H1 (cell line): ENCODE measurements around the gene SLC30A5. TPM values are rescaled to one million over a fixed set of nuclear protein-coding genes. Genes with fewer than 3 reads are reported as not detected.

Experiments used
- CTCF ChIA-PET: fragments of 300-600 bp; sonication (Branson Sonifier 250); formaldehyde crosslinking; loops from one replicate; lab custom pipeline; 2021; ENCODE audit not compliant: partially characterized antibody; lab: Charles Lee
- POLR2A ChIA-PET: fragments of 300-600 bp; sonication (Branson Sonifier 250); formaldehyde crosslinking; loops from one replicate; lab custom pipeline; 2021; ENCODE audit warnings: inconsistent platforms; ENCODE audit not compliant: partially characterized antibody; lab: Charles Lee
- DNase-seq, 2 experiments: peaks; one replicate each; pipeline versions ENCODE4 v3.0.0 to v3.0.0-alpha.2; 2010 to 2022; ENCODE audit warnings: low spot score in 2 of 2, low read depth in 1 of 2, mixed read lengths in 1 of 2
- FAIRE-seq: peaks from 2 replicates; lab custom pipeline; 2011; peaks lifted over from hg19 to GRCh38; lab: Jason Lieb, UNC
- H2AFZ ChIP-seq: 2 replicates; pipeline ENCODE4 v1.8.1; 2012; ENCODE audit warnings: low read length, inconsistent platforms
- H2AK5ac ChIP-seq: 2 replicates; pipeline ENCODE4 v1.6.1; 2013; ENCODE audit warnings: low read depth, low read length
- H2BK120ac ChIP-seq: replicated peaks from 2 replicates; pipeline ENCODE3; 2013; ENCODE audit warnings: low read depth, low read length, inconsistent platforms
- H2BK12ac ChIP-seq: 2 replicates; pipeline ENCODE4 v1.6.1; 2013; ENCODE audit warnings: low read depth, low read length
- H2BK15ac ChIP-seq: 2 replicates; pipeline ENCODE4 v1.6.1; 2013; ENCODE audit warnings: low read length
- H2BK20ac ChIP-seq: 2 replicates; pipeline ENCODE4 v1.6.1; 2013; ENCODE audit warnings: low read length
- H2BK5ac ChIP-seq: 2 replicates; pipeline ENCODE4 v1.6.1; 2013; ENCODE audit warnings: low read depth, low read length
- H3K14ac ChIP-seq: 2 replicates; pipeline ENCODE4 v1.6.1; 2013; ENCODE audit warnings: inconsistent platforms; ENCODE audit not compliant: insufficient read length
- H3K18ac ChIP-seq: 2 replicates; pipeline ENCODE4 v1.6.1; 2013; ENCODE audit warnings: low read length; ENCODE audit errors: extremely low read depth
- H3K23ac ChIP-seq: 2 replicates; pipeline ENCODE4 v1.6.1; 2013; ENCODE audit warnings: inconsistent platforms; ENCODE audit not compliant: insufficient read length
- H3K23me2 ChIP-seq: 2 replicates; pipeline ENCODE4 v1.6.1; 2013; ENCODE audit warnings: low read depth, low read length
- H3K27ac ChIP-seq: 2 replicates; pipeline ENCODE4 v1.6.1; 2011; ENCODE audit warnings: low read depth, low read length, inconsistent platforms
- H3K27me3 ChIP-seq, 4 experiments: replicated peaks in 1 of 4; 1 replicate in 1 of 4; 2 replicates in 3 of 4; pipeline versions ENCODE4 v1.6.1 to v1.8.1; 2011 to 2013; ENCODE audit warnings: low read length in 3 of 4, mild to moderate bottlenecking in 3 of 4, inconsistent platforms in 2 of 4, mixed read lengths in 2 of 4, moderate library complexity in 1 of 4; ENCODE audit not compliant: control insufficient read depth in 3 of 4, insufficient read depth in 3 of 4; ENCODE audit errors: extremely low read depth in 1 of 4
- H3K36me3 ChIP-seq, 4 experiments: 2 replicates each; pipeline versions ENCODE4 v1.6.1 to v1.8.1; 2011 to 2013; ENCODE audit warnings: mild to moderate bottlenecking in 4 of 4, low read length in 3 of 4, moderate library complexity in 2 of 4, control low read depth in 1 of 4, inconsistent platforms in 1 of 4; ENCODE audit not compliant: insufficient read depth in 4 of 4, control insufficient read depth in 2 of 4
- H3K4ac ChIP-seq: replicated peaks from 2 replicates; pipeline ENCODE3; 2013; ENCODE audit warnings: low read length, low read depth, mixed read lengths, inconsistent platforms; ENCODE audit not compliant: insufficient read length
- H3K4me1 ChIP-seq, 4 experiments: replicated peaks in 1 of 4; 1 replicate in 1 of 4; 2 replicates in 3 of 4; pipeline versions ENCODE4 v1.6.1 to v1.8.1; 2011 to 2013; ENCODE audit warnings: low read length in 3 of 4, inconsistent platforms in 2 of 4, mixed read lengths in 1 of 4; ENCODE audit not compliant: insufficient read depth in 4 of 4, control insufficient read depth in 3 of 4
- H3K4me2 ChIP-seq, 2 experiments: 2 replicates each; pipeline versions ENCODE4 v1.6.1 to v1.8.1; 2011 to 2013; ENCODE audit warnings: low read depth in 2 of 2, low read length in 2 of 2, control low read depth in 1 of 2, inconsistent platforms in 1 of 2, mild to moderate bottlenecking in 1 of 2; ENCODE audit not compliant: insufficient read depth in 1 of 2
- H3K4me3 ChIP-seq, 4 experiments: fragments of 200-600, 300-600 bp in 1 of 4; sonication (generic), shearing (Covaris generic), sonication (Bioruptor Twin) in 1 of 4; 2 replicates each; pipeline versions ENCODE4 v1.5.1 to v1.8.1; 2011 to 2016; ENCODE audit warnings: low read length in 4 of 4, low read depth in 3 of 4, control low read depth in 2 of 4, inconsistent platforms in 2 of 4, mild to moderate bottlenecking in 2 of 4, mixed read lengths in 1 of 4, moderate library complexity in 1 of 4; ENCODE audit not compliant: insufficient read depth in 2 of 4; ENCODE audit errors: extremely low read depth in 1 of 4
- H3K56ac ChIP-seq: replicated peaks from 2 replicates; pipeline ENCODE3; 2013; ENCODE audit warnings: low read depth, mild to moderate bottlenecking, mixed read lengths, low read length, inconsistent platforms; ENCODE audit not compliant: insufficient read length
- H3K79me1 ChIP-seq: 2 replicates; pipeline ENCODE4 v1.6.1; 2013; ENCODE audit warnings: low read depth, low read length, control low read depth
- H3K79me2 ChIP-seq, 2 experiments: 2 replicates each; pipeline versions ENCODE4 v1.6.1 to v1.8.1; 2012 to 2013; ENCODE audit warnings: low read length in 2 of 2, mild to moderate bottlenecking in 2 of 2, inconsistent platforms in 1 of 2; ENCODE audit not compliant: insufficient read depth in 2 of 2, control insufficient read depth in 1 of 2
- H3K9ac ChIP-seq, 4 experiments: replicated peaks in 1 of 4; 1 replicate in 1 of 4; 2 replicates in 3 of 4; pipeline versions ENCODE4 v1.6.1 to v1.8.1; 2011 to 2013; ENCODE audit warnings: low read depth in 3 of 4, low read length in 3 of 4, control low read depth in 2 of 4, mild to moderate bottlenecking in 2 of 4, moderate library complexity in 2 of 4, inconsistent platforms in 1 of 4; ENCODE audit errors: extremely low read depth in 1 of 4
- H3K9me3 ChIP-seq, 2 experiments: 2 replicates each; pipeline versions ENCODE4 v1.6.1 to v1.8.1; 2012 to 2013; ENCODE audit warnings: mild to moderate bottlenecking in 2 of 2, moderate library complexity in 2 of 2, control low read depth in 1 of 2, inconsistent platforms in 1 of 2, low read depth in 1 of 2, low read length in 1 of 2, mixed read lengths in 1 of 2; ENCODE audit not compliant: insufficient read depth in 2 of 2
- H4K20me1 ChIP-seq, 2 experiments: replicated peaks in 1 of 2; 2 replicates each; pipeline versions ENCODE3 to v1.8.1; 2011 to 2013; ENCODE audit warnings: inconsistent platforms in 2 of 2, low read length in 2 of 2, mild to moderate bottlenecking in 1 of 2; ENCODE audit not compliant: insufficient read depth in 2 of 2, control insufficient read depth in 1 of 2
- H4K5ac ChIP-seq: 2 replicates; pipeline ENCODE4 v1.6.1; 2013; ENCODE audit warnings: low read length, low read depth, mixed read lengths, inconsistent platforms; ENCODE audit not compliant: insufficient read length
- H4K8ac ChIP-seq: 2 replicates; pipeline ENCODE4 v1.8.0; 2013; ENCODE audit warnings: mild to moderate bottlenecking, moderate library complexity, low read length, inconsistent platforms; ENCODE audit not compliant: insufficient read depth; ENCODE audit errors: extremely low read depth
- H4K91ac ChIP-seq: replicated peaks from 2 replicates; pipeline ENCODE3; 2013; ENCODE audit warnings: low read length, mixed read lengths, inconsistent platforms; ENCODE audit not compliant: insufficient read length
- BACH1 ChIP-seq: IDR thresholded peaks from 2 replicates; pipeline ENCODE4 v1.6.1; 2012; ENCODE audit warnings: low read length, improper control_type of control experiment
- BRCA1 ChIP-seq: IDR thresholded peaks from 2 replicates; pipeline ENCODE4 v1.6.1; 2012; ENCODE audit warnings: low read depth, low read length, improper control_type of control experiment
- MAFK ChIP-seq: IDR thresholded peaks from 2 replicates; pipeline ENCODE4 v1.6.1; 2012; ENCODE audit warnings: low read depth, mild to moderate bottlenecking, improper control_type of control experiment, low read length
- PHF8 ChIP-seq: fragments of 200-600 bp; sonication (generic); conservative IDR thresholded peaks from 2 replicates; pipeline ENCODE4 v1.7.1; 2012; ENCODE audit warnings: low read depth, mild to moderate bottlenecking, inconsistent platforms, low read length, moderate library complexity
- WGBS, 2 experiments: shearing (Covaris generic) in 1 of 2; methylation state at CpG; one replicate each; pipeline versions ENCODE4 v1.1.6 to v1.1.7; 2013 to 2015; ENCODE audit warnings: low lambda C conversion rate in 2 of 2, mixed read lengths in 2 of 2, inconsistent platforms in 1 of 2, low coverage in 1 of 2, missing lambda C conversion rate in 1 of 2; ENCODE audit not compliant: insufficient replicate concordance in 2 of 2, insufficient coverage in 1 of 2, insufficient read length in 1 of 2; ENCODE audit errors: extremely low coverage in 1 of 2, missing lambda C conversion rate in 1 of 2; 5-methylcytosine and 5-hydroxymethylcytosine counted together
- polyA plus RNA-seq, 7 experiments: library from polyadenylated mRNA; depleted of rRNA in 3 of 7; stranded (reverse) in 5 of 7; unstranded in 2 of 7; fragments of >200 nt in 5 of 7; fragments of 200-250 nt in 2 of 7; gene quantifications; 1 replicate in 5 of 7; 2 replicates in 1 of 7; 4 replicates in 1 of 7; pipeline versions ENCODE4 v1.2.1 to v1.2.3, GENCODE V29; 2011 to 2013; ENCODE audit warnings: missing spikeins in 2 of 7, mixed read lengths in 2 of 7
- total RNA-seq: library from RNA; stranded (reverse); fragmentation: NEBNext Ultra II Directional; extraction: Animal tissue kit (Norgen Biotek cat#: 25700); gene quantifications from 2 replicates; pipeline ENCODE4 v1.2.1, GENCODE V29; 2021

SLC30A5 gene
- total and polyA plus RNA-seq, 2 of the 8 experiments (the other 6 are each of a cell fraction or from before 2014, with no cell fraction given): 31.0 to 43.5 TPM

DNA sequence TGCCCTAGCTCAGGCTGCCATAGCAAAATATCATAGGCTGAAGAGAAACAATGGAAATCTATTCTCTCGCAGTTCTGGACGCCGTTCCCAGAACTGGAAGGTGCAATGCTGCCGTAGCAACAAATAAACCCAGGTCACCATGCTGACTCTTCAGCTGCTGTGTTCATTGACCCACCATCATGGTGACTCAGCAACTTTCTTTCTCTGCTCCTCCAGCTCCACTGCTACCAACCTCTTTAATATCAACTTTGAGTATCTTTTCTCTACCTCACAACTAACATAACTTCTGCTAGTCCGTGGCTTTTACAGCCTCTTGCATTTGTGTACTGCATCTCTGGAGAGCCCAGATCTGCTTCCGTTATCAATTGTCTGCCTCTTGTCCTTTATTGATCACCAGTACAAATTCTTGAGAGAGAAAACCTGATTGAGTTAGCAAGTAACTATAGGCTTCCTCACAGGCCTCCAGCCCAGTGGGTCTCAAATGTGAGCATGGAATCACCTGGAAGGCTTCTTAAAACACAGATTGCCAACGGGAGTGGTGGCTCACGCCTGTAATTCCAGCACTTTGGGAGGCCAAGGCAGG is 47.3 kb upstream of the SLC30A5 start:
- H3K79me1 ChIP-seq: no peaks in the 10 kb centered on the region
- TF ChIP-seq MAFK: peak; percentile 83
- TF ChIP-seq PHF8: no peak
- TF ChIP-seq BRCA1: no peak
- TF ChIP-seq BACH1: peak; percentile 75
- TF ChIP-seq, all 59 proteins: peak for 2
- Histone ChIP-seq H3K4me1 (no peaks in the 10 kb centered on the region; a peak in 1 of 7 replicates), H3K4me3 (no peak overlapping the region), H4K20me1 (no peaks in the 10 kb centered on the region), H3K79me2 (no peaks in the 10 kb centered on the region), H2AFZ (peak overlapping the region; percentile 94), H2BK12ac (no peak overlapping the region), H3K9me3 (no peaks in the 10 kb centered on the region), H3K36me3 (no peaks in the 10 kb centered on the region), H2BK20ac (no peak overlapping the region), H2AK5ac (no peak overlapping the region), H3K27ac (no peak overlapping the region), H3K27me3 (no peaks in the 10 kb centered on the region), H2BK120ac (peak overlapping the region; percentile 47), H3K56ac (no peak overlapping the region), H3K9ac (no peak overlapping the region; a peak in 1 of 7 replicates), H3K4me2 (no peak overlapping the region), H3K14ac (no peak overlapping the region), H4K8ac (no peak overlapping the region), H3K4ac (no peak overlapping the region), H4K5ac (no peak overlapping the region), H2BK15ac (no peak overlapping the region), H3K23me2 (no peaks in the 10 kb centered on the region), H3K23ac (no peak overlapping the region), H3K18ac (no peak overlapping the region), H2BK5ac (no peak overlapping the region), H4K91ac (no peak overlapping the region)
- WGBS, 2 experiments: 92% methylated on average over 8 of the region's 8 CpGs; no CpG with 5 or more reads in 1 of the 2 experiments
- ChIA-PET CTCF (interaction anchor here (1.4 to 4.0 kb wide), 3 partner anchors 18 to 47 kb away, joined by 4 to 15 read pairs (median 6); partner anchors contain the start of gene SLC30A5), POLR2A (interaction anchor here (0.8 kb wide), 1 partner anchor 94 kb away, joined by 3 read pairs; no protein-coding TSS in a partner anchor)
- FAIRE-seq (no peak), DNase-seq (no peak)
